H9 (cell line): ENCODE data around the gene ZNF346. TPM values are rescaled to one million over a fixed set of nuclear protein-coding genes. Genes with fewer than 3 reads are reported as not detected.
"Not testable (repeated sequence)": the region's sequence is repeated elsewhere in the genome, so short reads cannot be mapped to it uniquely, and the experiment has no call there.

Experiments used
- DNase-seq: peaks from one replicate; pipeline ENCODE4 v3.0.0-alpha.2; 2017
- H2AFZ ChIP-seq: one replicate; pipeline ENCODE4 v1.6.1; 2013; ENCODE audit warnings: mild to moderate bottlenecking, low read length, control low read depth, moderate library complexity
- H2AK5ac ChIP-seq: 2 replicates; pipeline ENCODE4 v1.6.1; 2013; ENCODE audit warnings: low read length, control low read depth, mixed read lengths; ENCODE audit not compliant: insufficient read length
- H2BK120ac ChIP-seq: one replicate; pipeline ENCODE4 v1.6.1; 2013; ENCODE audit warnings: low read depth, mild to moderate bottlenecking, low read length, control low read depth, inconsistent platforms; ENCODE audit not compliant: poor library complexity, severe bottlenecking
- H2BK12ac ChIP-seq: 2 replicates; pipeline ENCODE4 v1.6.1; 2013; ENCODE audit warnings: low read length, control low read depth, mixed read lengths, low read depth; ENCODE audit not compliant: insufficient read length
- H2BK15ac ChIP-seq: 2 replicates; pipeline ENCODE4 v1.6.1; 2013; ENCODE audit warnings: low read depth, low read length, control low read depth
- H2BK20ac ChIP-seq: one replicate; pipeline ENCODE4 v1.6.1; 2013; ENCODE audit warnings: low read depth, mild to moderate bottlenecking, low read length, control low read depth, inconsistent platforms; ENCODE audit not compliant: poor library complexity, severe bottlenecking
- H2BK5ac ChIP-seq: 2 replicates; pipeline ENCODE4 v1.6.1; 2013; ENCODE audit warnings: low read length, control low read depth, mixed read lengths; ENCODE audit not compliant: insufficient read length
- H3K14ac ChIP-seq: 2 replicates; pipeline ENCODE4 v1.6.1; 2013; ENCODE audit warnings: low read length, control low read depth; ENCODE audit not compliant: insufficient read depth
- H3K18ac ChIP-seq: 2 replicates; pipeline ENCODE4 v1.6.1; 2013; ENCODE audit warnings: low read depth, mild to moderate bottlenecking, mixed read lengths, low read length, control low read depth; ENCODE audit not compliant: insufficient read length
- H3K23ac ChIP-seq: 2 replicates; pipeline ENCODE4 v1.6.1; 2013; ENCODE audit warnings: low read length, control low read depth, mixed read lengths, low read depth; ENCODE audit not compliant: insufficient read length
- H3K23me2 ChIP-seq: 2 replicates; pipeline ENCODE4 v1.6.1; 2013; ENCODE audit warnings: low read depth, mild to moderate bottlenecking, mixed read lengths, low read length, control low read depth; ENCODE audit not compliant: insufficient read length, poor library complexity, severe bottlenecking
- H3K27ac ChIP-seq: 2 replicates; pipeline ENCODE4 v1.5.1; 2013; ENCODE audit warnings: low read length, control low read depth, mixed read lengths, low read depth; ENCODE audit not compliant: insufficient read length
- H3K27me3 ChIP-seq: 2 replicates; pipeline ENCODE4 v1.6.1; 2013; ENCODE audit warnings: low read length, control low read depth, inconsistent platforms; ENCODE audit not compliant: insufficient read depth
- H3K4ac ChIP-seq: 2 replicates; pipeline ENCODE4 v1.6.1; 2013; ENCODE audit warnings: low read depth, mild to moderate bottlenecking, control low read depth, inconsistent platforms, low read length, moderate library complexity
- H3K4me1 ChIP-seq: 2 replicates; pipeline ENCODE4 v1.6.1; 2013; ENCODE audit warnings: low read length, control low read depth, inconsistent platforms; ENCODE audit not compliant: insufficient read depth
- H3K4me2 ChIP-seq: 2 replicates; pipeline ENCODE4 v1.6.1; 2013; ENCODE audit warnings: low read length, control low read depth, mixed read lengths; ENCODE audit not compliant: insufficient read length, insufficient read depth
- H3K56ac ChIP-seq: 2 replicates; pipeline ENCODE4 v1.6.1; 2013; ENCODE audit warnings: low read depth, mild to moderate bottlenecking, mixed read lengths, low read length, control low read depth; ENCODE audit not compliant: insufficient read length
- H3K79me1 ChIP-seq: 2 replicates; pipeline ENCODE4 v1.6.1; 2013; ENCODE audit warnings: low read depth, mild to moderate bottlenecking, moderate library complexity, low read length, control low read depth, inconsistent platforms; ENCODE audit not compliant: insufficient read depth, poor library complexity, severe bottlenecking
- H3K79me2 ChIP-seq: 2 replicates; pipeline ENCODE4 v1.6.1; 2013; ENCODE audit warnings: low read length, control low read depth, inconsistent platforms; ENCODE audit not compliant: insufficient read depth
- H3K9ac ChIP-seq: 2 replicates; pipeline ENCODE4 v1.6.1; 2013; ENCODE audit warnings: low read length, control low read depth, mixed read lengths; ENCODE audit not compliant: insufficient read length; ENCODE audit errors: extremely low read depth
- H3K9me3 ChIP-seq: one replicate; pipeline ENCODE4 v1.6.1; 2013; ENCODE audit warnings: low read depth, low read length, inconsistent platforms; ENCODE audit not compliant: control insufficient read depth
- H3T11ph ChIP-seq: one replicate; pipeline ENCODE4 v1.6.1; 2013; ENCODE audit warnings: mild to moderate bottlenecking, low read length, control low read depth, inconsistent platforms
- H4K20me1 ChIP-seq: one replicate; pipeline ENCODE4 v1.6.1; 2013; ENCODE audit not compliant: control insufficient read depth, insufficient read length, insufficient read depth
- H4K5ac ChIP-seq: 2 replicates; pipeline ENCODE4 v1.6.1; 2013; ENCODE audit warnings: low read depth, mild to moderate bottlenecking, mixed read lengths, low read length, control low read depth; ENCODE audit not compliant: insufficient read length
- H4K8ac ChIP-seq: replicated peaks from 2 replicates; pipeline ENCODE4 v1.6.1; 2013; ENCODE audit warnings: low read length, control low read depth, mixed read lengths, low read depth; ENCODE audit not compliant: insufficient read length
- H4K91ac ChIP-seq: 2 replicates; pipeline ENCODE4 v1.6.1; 2013; ENCODE audit warnings: low read depth, mild to moderate bottlenecking, moderate library complexity, mixed read lengths, low read length, control low read depth; ENCODE audit not compliant: insufficient read length
- H3K27ac Mint-ChIP-seq, 3 experiments: 2 replicates in 2 of 3; 3 replicates in 1 of 3; pipeline ENCODE4 v1.8.0; 2020 to 2021; ENCODE audit warnings: mixed read lengths in 3 of 3, mild to moderate bottlenecking in 1 of 3, moderate library complexity in 1 of 3
- H3K27me3 Mint-ChIP-seq: 2 replicates; pipeline ENCODE4 v1.8.0; 2021; ENCODE audit warnings: low read depth, mild to moderate bottlenecking, moderate library complexity, mixed read lengths
- H3K36me3 Mint-ChIP-seq, 3 experiments: 2 replicates in 2 of 3; 3 replicates in 1 of 3; pipeline ENCODE4 v1.8.0; 2020 to 2021; ENCODE audit warnings: low read depth in 3 of 3, mixed read lengths in 3 of 3; ENCODE audit not compliant: insufficient read depth in 1 of 3
- H3K4me1 Mint-ChIP-seq, 2 experiments: 2 replicates each; pipeline ENCODE4 v1.8.0; 2020; ENCODE audit warnings: mixed read lengths in 2 of 2
- H3K4me3 Mint-ChIP-seq, 2 experiments: 2 replicates in 1 of 2; 3 replicates in 1 of 2; pipeline ENCODE4 v1.8.0; 2020 to 2021; ENCODE audit warnings: mild to moderate bottlenecking in 2 of 2, mixed read lengths in 2 of 2, moderate library complexity in 1 of 2
- H3K9me3 Mint-ChIP-seq, 2 experiments: 2 replicates in 1 of 2; 3 replicates in 1 of 2; pipeline ENCODE4 v1.8.0; 2020; ENCODE audit warnings: mild to moderate bottlenecking in 2 of 2, mixed read lengths in 2 of 2, moderate library complexity in 1 of 2
- WGBS: extraction: QIAGEN DNeasy Blood & Tissue Kit; methylation state at CpG from one replicate; pipeline ENCODE4 v1.1.7; 2013; ENCODE audit warnings: missing lambda C conversion rate, low lambda C conversion rate, mixed read lengths; ENCODE audit not compliant: insufficient read length; ENCODE audit errors: extremely low coverage; 5-methylcytosine and 5-hydroxymethylcytosine counted together
- total RNA-seq: library from RNA; stranded (reverse); gene quantifications from 2 replicates; pipeline ENCODE4 v1.2.1, GENCODE V29; 2021
- TF ChIP-seq, protein P1 (sequence below): fragments of 200-600 bp; sonication (generic); conservative IDR thresholded peaks from 3 replicates; pipeline ENCODE4 v1.8.0; 2021; ENCODE audit warnings: antibody characterized with exemption, mild to moderate bottlenecking

The ZNF346 gene
- total RNA-seq, 1 experiment from 2014 or later: 22.7 TPM

DNA sequence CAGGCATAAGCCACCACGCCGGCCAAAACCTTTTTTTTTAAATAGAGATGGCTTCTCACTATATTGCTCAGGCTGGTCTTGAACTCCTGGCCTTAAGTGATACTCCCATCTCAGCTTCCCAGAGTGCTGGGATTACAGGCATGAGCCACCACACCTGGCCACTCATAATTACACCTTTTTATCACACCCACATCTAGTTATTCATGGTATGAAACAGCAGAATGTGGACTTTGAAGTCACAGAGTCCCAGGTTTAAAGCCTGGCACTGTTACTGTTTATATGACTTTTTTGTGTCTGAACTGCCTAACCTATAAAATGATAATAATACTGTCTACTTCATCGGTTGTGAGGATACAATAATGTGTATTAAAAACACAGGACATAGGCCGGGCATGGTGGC is 23.1 kb downstream of the ZNF346 start:
- TF ChIP-seq, protein P1, sequence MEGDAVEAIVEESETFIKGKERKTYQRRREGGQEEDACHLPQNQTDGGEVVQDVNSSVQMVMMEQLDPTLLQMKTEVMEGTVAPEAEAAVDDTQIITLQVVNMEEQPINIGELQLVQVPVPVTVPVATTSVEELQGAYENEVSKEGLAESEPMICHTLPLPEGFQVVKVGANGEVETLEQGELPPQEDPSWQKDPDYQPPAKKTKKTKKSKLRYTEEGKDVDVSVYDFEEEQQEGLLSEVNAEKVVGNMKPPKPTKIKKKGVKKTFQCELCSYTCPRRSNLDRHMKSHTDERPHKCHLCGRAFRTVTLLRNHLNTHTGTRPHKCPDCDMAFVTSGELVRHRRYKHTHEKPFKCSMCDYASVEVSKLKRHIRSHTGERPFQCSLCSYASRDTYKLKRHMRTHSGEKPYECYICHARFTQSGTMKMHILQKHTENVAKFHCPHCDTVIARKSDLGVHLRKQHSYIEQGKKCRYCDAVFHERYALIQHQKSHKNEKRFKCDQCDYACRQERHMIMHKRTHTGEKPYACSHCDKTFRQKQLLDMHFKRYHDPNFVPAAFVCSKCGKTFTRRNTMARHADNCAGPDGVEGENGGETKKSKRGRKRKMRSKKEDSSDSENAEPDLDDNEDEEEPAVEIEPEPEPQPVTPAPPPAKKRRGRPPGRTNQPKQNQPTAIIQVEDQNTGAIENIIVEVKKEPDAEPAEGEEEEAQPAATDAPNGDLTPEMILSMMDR: no peak
- H3K27ac ChIP-seq: no peak overlapping the region
- Mint-ChIP-seq H3K36me3 (peaks cover 16 to 81% (median 50%) of the 10 kb centered on the region in 3 experiments; a peak in 6 of 7 replicates), H3K27me3 (no peaks in the 10 kb centered on the region), H3K9me3 (no peaks in the 10 kb centered on the region), H3K27ac (no peak overlapping the region), H3K4me1 (no peaks in the 10 kb centered on the region), H3K4me3 (no peak overlapping the region)
- no peak overlapping the region for H3K4ac ChIP-seq
- no peak overlapping the region for H3K18ac ChIP-seq
- no peaks in the 10 kb centered on the region for H3K4me1 ChIP-seq
- H3T11ph ChIP-seq: no peak overlapping the region
- no peak overlapping the region for H2AK5ac ChIP-seq
- H4K91ac ChIP-seq: no peak overlapping the region
- no CpG with 5 or more reads among the region's 4 CpGs for WGBS
- DNase-seq: no peak
- H4K8ac ChIP-seq: no peak overlapping the region
- no peak overlapping the region for H3K14ac ChIP-seq
- H3K9ac ChIP-seq: no peak overlapping the region
- H2BK15ac ChIP-seq: no peak overlapping the region
- H2AFZ ChIP-seq: no peak overlapping the region
- no peak overlapping the region for H3K23ac ChIP-seq
- no peak overlapping the region for H2BK5ac ChIP-seq
- H3K79me1 ChIP-seq: no peaks in the 10 kb centered on the region
- no peaks in the 10 kb centered on the region for H4K20me1 ChIP-seq
- no peaks in the 10 kb centered on the region for H3K9me3 ChIP-seq
- H3K23me2 ChIP-seq: no peaks in the 10 kb centered on the region
- no peaks in the 10 kb centered on the region for H3K27me3 ChIP-seq
- no peak overlapping the region for H4K5ac ChIP-seq
- H2BK20ac ChIP-seq: no peak overlapping the region
- no peak overlapping the region for H3K56ac ChIP-seq
- no peak overlapping the region for H2BK120ac ChIP-seq
- no peaks in the 10 kb centered on the region for H3K79me2 ChIP-seq
- H3K4me2 ChIP-seq: no peak overlapping the region
- no peak overlapping the region for H2BK12ac ChIP-seq

DNA sequence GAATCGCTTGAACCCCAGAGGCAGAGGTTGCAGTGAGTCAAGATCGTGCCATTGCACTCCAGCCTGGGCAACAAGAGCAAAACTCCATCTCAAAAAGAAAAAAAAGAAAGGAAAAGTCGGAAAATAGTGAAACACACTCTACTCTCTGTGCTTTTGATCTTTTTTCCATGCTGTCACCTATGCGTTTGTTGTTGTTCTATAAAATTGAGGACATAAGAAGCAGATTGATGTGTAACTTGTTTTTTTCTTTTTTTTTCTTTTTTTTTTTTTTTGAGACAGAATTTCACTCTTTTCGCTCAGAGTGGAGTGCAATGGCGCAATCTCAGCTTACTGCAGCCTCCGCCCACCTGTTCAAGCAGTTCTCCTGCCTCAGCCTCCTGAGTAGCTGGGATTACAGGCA is 26.0 kb downstream of the ZNF346 start:
- H3K9me3 ChIP-seq, H3K79me1 ChIP-seq, H3K23me2 ChIP-seq, H3K4me1 Mint-ChIP-seq, DNase-seq, H3K79me2 ChIP-seq, H3K4me2 ChIP-seq, H3T11ph ChIP-seq, H4K91ac ChIP-seq, H2BK20ac ChIP-seq, H3K27ac ChIP-seq, H2AFZ ChIP-seq, H2AK5ac ChIP-seq, H3K23ac ChIP-seq, H4K5ac ChIP-seq, H3K9ac ChIP-seq, H3K27me3 ChIP-seq, H3K14ac ChIP-seq, H3K27ac Mint-ChIP-seq, H3K27me3 Mint-ChIP-seq, H3K4me1 ChIP-seq, H2BK5ac ChIP-seq, H3K9me3 Mint-ChIP-seq, H2BK120ac ChIP-seq, H4K20me1 ChIP-seq, H2BK12ac ChIP-seq, H2BK15ac ChIP-seq, H4K8ac ChIP-seq, H3K4me3 Mint-ChIP-seq, H3K18ac ChIP-seq, H3K56ac ChIP-seq, H3K4ac ChIP-seq: not testable (repeated sequence)
- peaks cover 18 to 76% (median 50%) of the 10 kb centered on the region in 3 experiments; a peak in 6 of 7 replicates for H3K36me3 Mint-ChIP-seq
- no CpG with 5 or more reads among the region's 7 CpGs for WGBS
